CD14-positive monocyte (primary cell): ENCODE results near the gene NELFE. TPM values are rescaled to one million over a fixed set of nuclear protein-coding genes. Genes with fewer than 3 reads are reported as not detected.
"Not testable (repeated sequence)": the region's sequence is repeated elsewhere in the genome, so short reads cannot be mapped to it uniquely, and the experiment has no call there.

Experiments used
- DNase-seq, 3 donors: peaks; one replicate each; pipeline ENCODE4 v3.0.0-alpha.2; 2011 to 2022
- H2AFZ ChIP-seq: 2 replicates; pipeline ENCODE4 v1.6.0; 2012; ENCODE audit warnings: mild to moderate bottlenecking, low read depth, low read length, inconsistent platforms; ENCODE audit not compliant: insufficient read depth, poor library complexity, severe bottlenecking
- H3K27ac ChIP-seq, 2 donors: 1 replicate in 1 of 2; 2 replicates in 1 of 2; pipeline ENCODE4 v1.5.1; 2012 to 2013; ENCODE audit warnings: low read length in 2 of 2, control low read depth in 1 of 2, inconsistent platforms in 1 of 2, low read depth in 1 of 2, mild to moderate bottlenecking in 1 of 2
- H3K27me3 ChIP-seq, 2 donors: one replicate each; pipeline versions ENCODE4 v1.6.0 to v1.6.1; 2011 to 2013; ENCODE audit warnings: low read length in 2 of 2; ENCODE audit not compliant: control insufficient read depth in 2 of 2, insufficient read depth in 2 of 2
- H3K36me3 ChIP-seq, 2 donors: replicated peaks in 1 of 2; 1 replicate in 1 of 2; 2 replicates in 1 of 2; pipeline versions ENCODE4 v1.5.1 to v1.6.1; 2012 to 2013; ENCODE audit warnings: low read length in 2 of 2, control low read depth in 1 of 2, inconsistent platforms in 1 of 2, mild to moderate bottlenecking in 1 of 2; ENCODE audit not compliant: insufficient read depth in 2 of 2, control insufficient read depth in 1 of 2
- H3K4me1 ChIP-seq, 2 donors: 1 replicate in 1 of 2; 2 replicates in 1 of 2; pipeline versions ENCODE4 v1.5.1 to v1.6.1; 2012 to 2013; ENCODE audit warnings: low read length in 2 of 2, control low read depth in 1 of 2, inconsistent platforms in 1 of 2, mild to moderate bottlenecking in 1 of 2, moderate library complexity in 1 of 2; ENCODE audit not compliant: insufficient read depth in 2 of 2, control insufficient read depth in 1 of 2
- H3K4me2 ChIP-seq: replicated peaks from 2 replicates; pipeline ENCODE3; 2012; ENCODE audit warnings: low read length, moderate library complexity, mild to moderate bottlenecking; ENCODE audit not compliant: poor library complexity, severe bottlenecking; ENCODE audit errors: extremely low read depth
- H3K4me3 ChIP-seq, 3 experiments: fragments of 200-600 bp in 1 of 3; sonication (generic) in 1 of 3; replicated peaks in 1 of 3; 1 replicate in 2 of 3; 2 replicates in 1 of 3; pipeline ENCODE4 v1.5.1; 2011 to 2013; ENCODE audit warnings: low read length in 3 of 3, mild to moderate bottlenecking in 3 of 3, control low read depth in 2 of 3, low read depth in 2 of 3, inconsistent platforms in 1 of 3, moderate library complexity in 1 of 3
- H3K79me2 ChIP-seq: 2 replicates; pipeline ENCODE4 v1.6.0; 2012; ENCODE audit warnings: mild to moderate bottlenecking, control low read depth, inconsistent platforms, low read length, moderate library complexity; ENCODE audit not compliant: insufficient read depth
- H3K9ac ChIP-seq: 2 replicates; pipeline ENCODE4 v1.6.0; 2017; ENCODE audit warnings: low read length, mild to moderate bottlenecking; ENCODE audit not compliant: insufficient read depth, poor library complexity, severe bottlenecking
- H3K9me3 ChIP-seq, 2 donors: replicated peaks in 1 of 2; 1 replicate in 1 of 2; 2 replicates in 1 of 2; pipeline versions ENCODE4 v1.5.1 to v1.6.1; 2012 to 2013; ENCODE audit warnings: low read length in 2 of 2, control low read depth in 1 of 2; ENCODE audit not compliant: control insufficient read depth in 1 of 2, insufficient read depth in 1 of 2
- H4K20me1 ChIP-seq: 2 replicates; pipeline ENCODE4 v1.6.0; 2012; ENCODE audit warnings: mild to moderate bottlenecking, low read length, control low read depth, moderate library complexity; ENCODE audit not compliant: insufficient read depth
- H3K27ac Mint-ChIP-seq, 7 donors: one replicate each; pipeline ENCODE4 v1.8.0; 2020; ENCODE audit warnings: mild to moderate bottlenecking in 7 of 7, mixed read lengths in 7 of 7, moderate library complexity in 6 of 7, inconsistent platforms in 2 of 7
- H3K27me3 Mint-ChIP-seq, 3 donors: one replicate each; pipeline ENCODE4 v1.8.0; 2021 to 2022; ENCODE audit warnings: low read depth in 3 of 3, mild to moderate bottlenecking in 3 of 3, mixed read lengths in 3 of 3, moderate library complexity in 3 of 3, inconsistent platforms in 1 of 3
- H3K36me3 Mint-ChIP-seq, 2 donors: one replicate each; pipeline ENCODE4 v1.8.0; 2020; ENCODE audit warnings: mixed read lengths in 2 of 2, inconsistent platforms in 1 of 2, mild to moderate bottlenecking in 1 of 2
- H3K4me1 Mint-ChIP-seq: one replicate; pipeline ENCODE4 v1.8.0; 2020; ENCODE audit warnings: mild to moderate bottlenecking, mixed read lengths
- H3K4me3 Mint-ChIP-seq, 2 donors: one replicate each; pipeline ENCODE4 v1.8.0; 2020; ENCODE audit warnings: mild to moderate bottlenecking in 2 of 2, mixed read lengths in 2 of 2, moderate library complexity in 1 of 2
- H3K9me3 Mint-ChIP-seq, 7 donors: one replicate each; pipeline ENCODE4 v1.8.0; 2020 to 2022; ENCODE audit warnings: mixed read lengths in 7 of 7, mild to moderate bottlenecking in 6 of 7, moderate library complexity in 6 of 7, inconsistent platforms in 2 of 7
- WGBS: methylation state at CpG from one replicate; pipeline ENCODE4 v1.1.5; 2013; ENCODE audit warnings: missing lambda C conversion rate; ENCODE audit not compliant: insufficient coverage; 5-methylcytosine and 5-hydroxymethylcytosine counted together
- intact Hi-C, 2 donors: fragments of 100-400 bp; cut with micrococcal nuclease; formaldehyde crosslinking; loops; one replicate each; pipeline versions ENCODE4 v1.15.0 to v1.15.1; 2023
- polyA plus RNA-seq, 3 donors: library from polyadenylated mRNA; depleted of rRNA in 1 of 3; unstranded in 2 of 3; stranded (reverse) in 1 of 3; fragments of 300-500 nt in 2 of 3; fragments of >200 nt in 1 of 3; fragmentation: Illumina TruSeq in 2 of 3; gene quantifications; 1 replicate in 2 of 3; 2 replicates in 1 of 3; pipeline ENCODE4 v1.2.3, GENCODE V29; 2012 to 2021

NELFE gene
- polyA plus RNA-seq, 3 donors: 48.8 to 74.4 (median 61.4) TPM

- H3K9me3 ChIP-seq, H3K9me3 Mint-ChIP-seq, H2AFZ ChIP-seq, H3K4me2 ChIP-seq, H3K4me1 ChIP-seq, H3K9ac ChIP-seq, H3K79me2 ChIP-seq, DNase-seq, H3K4me3 Mint-ChIP-seq, H3K4me3 ChIP-seq, H3K36me3 ChIP-seq, intact Hi-C loops, H3K36me3 Mint-ChIP-seq, H3K4me1 Mint-ChIP-seq, H3K27ac Mint-ChIP-seq, H3K27me3 ChIP-seq, H4K20me1 ChIP-seq, H3K27ac ChIP-seq, H3K27me3 Mint-ChIP-seq: not testable (repeated sequence)
- 40% methylated on average over 2 of the region's 8 CpGs for WGBS
Measured at GRCh38 chr6:32005991-32006529, 47.3 kb upstream of the NELFE start.

GRCh38 chr6:32005538-32005880 lies 46.7 kb upstream of the NELFE start:
- H3K9me3 ChIP-seq, H3K9me3 Mint-ChIP-seq, H3K4me3 ChIP-seq, H3K4me1 ChIP-seq, H3K36me3 ChIP-seq, H3K9ac ChIP-seq, intact Hi-C loops, H3K27ac Mint-ChIP-seq, H3K27me3 Mint-ChIP-seq, H4K20me1 ChIP-seq, DNase-seq, H3K27me3 ChIP-seq, H3K4me2 ChIP-seq, H3K27ac ChIP-seq, H3K4me3 Mint-ChIP-seq, H3K4me1 Mint-ChIP-seq, H3K36me3 Mint-ChIP-seq, H2AFZ ChIP-seq, H3K79me2 ChIP-seq: not testable (repeated sequence)
- WGBS: 96% methylated on average over 4 of the region's 9 CpGs

- H3K36me3 ChIP-seq, H3K4me2 ChIP-seq, H3K27me3 ChIP-seq, H2AFZ ChIP-seq, H3K4me1 Mint-ChIP-seq, H3K9me3 Mint-ChIP-seq, H3K27me3 Mint-ChIP-seq, H3K9me3 ChIP-seq, H3K27ac Mint-ChIP-seq, H3K79me2 ChIP-seq, H3K36me3 Mint-ChIP-seq, H4K20me1 ChIP-seq, H3K9ac ChIP-seq, H3K27ac ChIP-seq, H3K4me3 Mint-ChIP-seq, H3K4me1 ChIP-seq, H3K4me3 ChIP-seq, intact Hi-C loops, DNase-seq: not testable (repeated sequence)
- WGBS: 65% methylated on average over 5 of the region's 13 CpGs
Measured at GRCh38 chr6:32004864-32005537, 46.2 kb upstream of the NELFE start.

- H3K4me2 ChIP-seq, H3K9me3 ChIP-seq, H3K4me3 Mint-ChIP-seq, H3K4me3 ChIP-seq, H4K20me1 ChIP-seq, H3K36me3 ChIP-seq, H2AFZ ChIP-seq, H3K9me3 Mint-ChIP-seq, DNase-seq, H3K4me1 Mint-ChIP-seq, H3K27ac Mint-ChIP-seq, H3K9ac ChIP-seq, H3K79me2 ChIP-seq, intact Hi-C loops, H3K27me3 Mint-ChIP-seq, H3K27me3 ChIP-seq, H3K36me3 Mint-ChIP-seq, H3K4me1 ChIP-seq, H3K27ac ChIP-seq: not testable (repeated sequence)
- WGBS: no CpG with 5 or more reads among the region's 4 CpGs
Measured at GRCh38 chr6:32004393-32004792, 45.6 kb upstream of the NELFE start.
